ENCODE measurements around the gene PCDHA4. TPM values are rescaled to one million over a fixed set of nuclear protein-coding genes. Genes with fewer than 3 reads are reported as not detected.

The PCDHA4 gene
- total and polyA plus RNA-seq, 9 of the 15 experiments (the other 6 are each of a cell fraction or from before 2014, with no cell fraction given), result not detected

- POLR2A ChIA-PET, result no interaction called here
- intact Hi-C loops (cut with micrococcal nuclease), result loop anchor here (5.0 kb wide), 1 partner anchor 214 kb away; no protein-coding TSS in a partner anchor
- Histone ChIP-seq H3K79me2 (ENCODE audit: control insufficient read depth, insufficient read depth, low read length) (no peaks in the 10 kb centered on the region), H3K27ac (ENCODE audit: extremely low read depth, low read depth, low read length) (no peak within 1 kb of the TSS), H3K4me3 (no peak within 1 kb of the TSS), H4K20me1 (replicated peaks; ENCODE audit: control insufficient read depth, insufficient read depth, low read length) (no peaks in the 10 kb centered on the region), H3K36me3 (ENCODE audit: control insufficient read depth, insufficient read depth, low read length) (no peaks in the 10 kb centered on the region), H2AFZ (ENCODE audit: low read depth, low read length) (no peak within 1 kb of the TSS), H3K4me1 (replicated peaks in 1 of 2; ENCODE audit: control insufficient read depth in 2 of 2, insufficient read depth in 2 of 2, low read length in 2 of 2) (peaks cover 0 to 20% of the 10 kb centered on the region in 2 experiments; a peak in 2 of 5 replicates), H3K4me2 (ENCODE audit: insufficient read depth, low read length) (no peak within 1 kb of the TSS), H3K9me3 (replicated peaks; ENCODE audit: control insufficient read depth, insufficient read depth, low read depth, low read length) (no peaks in the 10 kb centered on the region), H3K9ac (ENCODE audit: insufficient read depth in 1 of 2, low read depth in 2 of 2, low read length in 2 of 2) (no peak within 1 kb of the TSS), H3K27me3 (ENCODE audit: control insufficient read depth in 2 of 2, insufficient read depth in 2 of 2, low read length in 2 of 2) (no peaks in the 10 kb centered on the region), H3K9me1 (ENCODE audit: control insufficient read depth, insufficient read depth, low read length) (no peaks in the 10 kb centered on the region)
- peak in 1 of 4 experiments; percentile 11 for DNase-seq (ENCODE audit: extremely low read depth in 1 of 4, low spot score in 3 of 4)
- in situ Hi-C loops (cut with MboI), result no loop called here
- WGBS (ENCODE audit: insufficient coverage, low coverage, missing lambda C conversion rate), result 8% methylated on average over 25 of the region's 27 CpGs
- no TSS peak for BruUV-seq (replicated peaks)
- TF ChIP-seq CEBPZ (IDR thresholded peaks at IDR 0.05; ENCODE audit: borderline replicate concordance, low read depth, low read length) (no peak), KDM2B (CRISPR knock-in tag; IDR thresholded peaks at IDR 0.05) (no peak), CREBBP (IDR thresholded peaks at IDR 0.05; ENCODE audit: low read depth, low read length) (no peak), THRA (IDR thresholded peaks at IDR 0.05) (no peak), FOS (IDR thresholded peaks at IDR 0.05; ENCODE audit: extremely low read depth, insufficient read length) (no peak)
- TF ChIP-seq, protein P1, sequence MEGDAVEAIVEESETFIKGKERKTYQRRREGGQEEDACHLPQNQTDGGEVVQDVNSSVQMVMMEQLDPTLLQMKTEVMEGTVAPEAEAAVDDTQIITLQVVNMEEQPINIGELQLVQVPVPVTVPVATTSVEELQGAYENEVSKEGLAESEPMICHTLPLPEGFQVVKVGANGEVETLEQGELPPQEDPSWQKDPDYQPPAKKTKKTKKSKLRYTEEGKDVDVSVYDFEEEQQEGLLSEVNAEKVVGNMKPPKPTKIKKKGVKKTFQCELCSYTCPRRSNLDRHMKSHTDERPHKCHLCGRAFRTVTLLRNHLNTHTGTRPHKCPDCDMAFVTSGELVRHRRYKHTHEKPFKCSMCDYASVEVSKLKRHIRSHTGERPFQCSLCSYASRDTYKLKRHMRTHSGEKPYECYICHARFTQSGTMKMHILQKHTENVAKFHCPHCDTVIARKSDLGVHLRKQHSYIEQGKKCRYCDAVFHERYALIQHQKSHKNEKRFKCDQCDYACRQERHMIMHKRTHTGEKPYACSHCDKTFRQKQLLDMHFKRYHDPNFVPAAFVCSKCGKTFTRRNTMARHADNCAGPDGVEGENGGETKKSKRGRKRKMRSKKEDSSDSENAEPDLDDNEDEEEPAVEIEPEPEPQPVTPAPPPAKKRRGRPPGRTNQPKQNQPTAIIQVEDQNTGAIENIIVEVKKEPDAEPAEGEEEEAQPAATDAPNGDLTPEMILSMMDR (IDR thresholded peaks at IDR 0.05 in 2 of 3, conservative IDR thresholded peaks at IDR 0.05 in 1 of 3; ENCODE audit: insufficient read depth in 2 of 3, low read depth in 1 of 3, low read length in 3 of 3), result peak; percentile 13 to 28 (median 19); a peak in 2 of 6 replicates
- FAIRE-seq, result no peak
- ATAC-seq, result no peak
- CTCF ChIA-PET (ENCODE audit: low intra/inter-chr PET ratio), result no interaction called here
Measured at GRCh38 chr5:140827704-140828361, 21.0 kb downstream of the PCDHA4 start, which contains the start of gene PCDHA6. Gene PCDHA6, plus strand, starts transcription at chr5:140827960. Its CDS starts 132 bp downstream, at chr5:140828092.

Data from K562 (cell line).